Stimulated activated CD4-positive, alpha-beta T cell treated with anti-CD3 and anti-CD28 coated beads, Interleukin-15, amount 100 ng/mL, for 1 hour (primary cell): Measurements from ENCODE around the gene TNS3.

Experiments
- DNase-seq, 2 donors: peaks; one replicate each; pipeline ENCODE4 v3.0.0-alpha.2; 2020; ENCODE audit warnings: low read depth in 1 of 2, low spot score in 1 of 2

Gene TNS3

DNA sequence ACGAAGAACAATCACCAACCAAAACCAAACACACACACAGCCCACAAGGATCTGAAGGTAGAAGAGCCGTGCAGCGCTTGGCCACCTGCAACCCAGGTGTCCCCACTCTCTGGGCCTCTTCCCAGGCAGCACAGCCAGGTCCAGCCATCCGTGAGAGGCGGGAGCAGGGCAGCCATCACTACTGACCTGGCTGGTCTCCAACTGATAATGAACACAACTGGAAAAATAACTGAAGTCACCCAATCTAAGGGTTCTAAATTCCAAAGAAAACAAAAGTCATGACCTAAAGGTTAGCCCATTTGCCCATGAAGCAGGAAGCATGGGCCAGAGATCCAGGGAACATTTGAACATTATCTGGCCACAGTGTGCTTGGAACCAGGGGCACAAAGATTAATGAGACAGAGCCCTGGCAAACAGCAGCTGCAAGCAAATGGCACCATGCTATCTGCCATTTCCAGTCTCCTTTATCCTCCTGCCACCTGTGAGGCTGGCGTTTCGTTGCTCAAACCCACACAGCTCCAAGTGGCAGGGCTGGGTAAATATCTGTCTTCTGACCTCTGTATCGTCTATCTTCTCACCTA lies 207.9 kb downstream of the TNS3 start:
- DNase-seq, result no peak

DNA sequence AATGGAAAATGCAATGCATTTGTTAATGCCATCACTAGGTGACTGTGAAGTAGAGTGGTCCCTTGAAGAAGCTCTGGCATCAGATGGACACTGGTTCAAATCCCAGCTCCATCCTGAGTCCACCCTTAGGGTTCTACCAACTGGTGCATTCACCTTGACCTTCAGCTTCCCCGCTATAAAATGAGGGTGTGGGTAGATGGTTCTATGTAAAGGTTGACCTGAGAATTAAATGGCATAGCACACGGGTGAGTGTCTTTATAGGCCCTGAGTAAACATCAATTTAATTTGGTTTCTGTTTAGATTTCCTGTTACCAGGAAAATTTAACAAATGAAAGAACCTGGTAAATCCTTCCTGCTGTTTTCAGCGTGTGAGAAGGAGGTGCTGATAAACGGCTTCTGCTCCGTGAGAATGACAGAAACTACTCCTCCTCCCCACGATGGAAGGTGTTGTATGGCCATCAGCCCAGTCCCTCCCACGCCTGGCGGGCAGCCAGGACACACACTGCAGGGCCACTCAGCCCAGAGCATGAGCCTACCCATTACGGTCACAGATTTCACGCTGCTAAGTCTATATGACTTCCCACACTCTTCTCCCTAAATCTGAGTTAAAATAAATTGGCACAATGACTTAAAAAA lies 210.1 kb downstream of the TNS3 start:
- no peak for DNase-seq

DNA sequence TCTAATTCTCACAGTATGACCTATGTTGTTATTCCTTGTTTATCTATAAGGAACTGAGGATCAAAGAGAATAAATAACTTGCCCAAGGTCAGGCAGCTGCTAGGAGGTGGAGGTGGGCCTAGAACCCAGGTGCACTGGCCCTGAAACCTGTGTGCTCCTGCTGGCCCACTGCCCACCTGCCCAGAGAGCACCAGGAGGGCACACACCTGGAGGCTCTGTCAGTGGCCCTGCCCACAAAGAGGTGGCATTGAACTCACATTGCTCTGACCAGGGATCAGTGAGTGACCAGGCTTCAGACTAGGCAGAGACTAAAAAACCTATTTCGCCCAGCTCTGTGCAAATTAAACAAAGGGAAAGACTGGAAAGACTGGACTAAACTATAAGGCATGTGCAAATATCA lies 210.6 kb downstream of the TNS3 start:
- DNase-seq, result no peak

DNA sequence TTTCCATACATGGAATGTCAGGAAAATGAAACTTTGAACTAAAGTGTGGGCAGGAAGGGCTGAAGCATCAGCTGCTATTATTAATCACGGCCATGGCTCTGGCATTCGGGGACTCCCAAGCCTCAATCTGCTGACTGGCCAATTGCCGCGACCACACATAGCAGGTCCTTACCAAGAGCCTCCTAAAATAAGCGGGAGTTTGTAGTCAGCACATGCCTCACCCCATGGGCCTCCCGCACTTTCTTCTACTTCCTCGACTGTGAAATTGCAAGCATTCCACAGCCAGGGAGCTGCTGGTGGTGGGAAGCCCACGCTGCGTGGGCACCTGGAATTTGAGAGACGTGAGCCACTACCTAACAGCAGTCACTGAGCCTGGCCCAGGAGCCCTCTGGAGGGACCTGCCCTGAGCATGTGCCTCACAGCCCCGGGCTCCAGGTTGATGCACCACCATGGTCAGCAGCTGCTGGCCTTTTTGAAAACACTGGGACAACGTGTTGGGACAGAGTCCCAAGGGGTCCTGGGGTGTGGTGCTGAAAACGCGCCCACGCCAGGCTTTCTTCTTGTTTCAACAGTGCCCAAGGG lies 211.4 kb downstream of the TNS3 start:
- no peak for DNase-seq

DNA sequence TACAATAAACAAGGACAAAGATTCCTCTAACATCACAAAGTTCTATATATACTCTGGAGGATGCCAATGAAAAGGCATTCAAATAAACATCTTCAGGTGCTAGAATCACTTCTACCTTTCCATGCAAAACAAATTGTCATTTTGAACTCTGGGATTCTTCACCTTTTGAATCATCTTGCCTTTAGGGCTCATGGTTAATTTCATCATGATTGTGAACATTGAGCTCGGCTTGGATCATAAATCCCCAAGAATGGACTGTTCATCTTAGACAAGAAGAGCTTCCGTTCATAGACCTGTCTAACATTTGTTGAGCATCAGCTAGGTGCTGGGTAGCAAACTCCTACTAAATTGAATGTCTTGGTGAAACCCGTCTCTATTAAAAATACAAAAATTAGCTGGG lies 212.2 kb downstream of the TNS3 start:
- DNase-seq, result no peak

DNA sequence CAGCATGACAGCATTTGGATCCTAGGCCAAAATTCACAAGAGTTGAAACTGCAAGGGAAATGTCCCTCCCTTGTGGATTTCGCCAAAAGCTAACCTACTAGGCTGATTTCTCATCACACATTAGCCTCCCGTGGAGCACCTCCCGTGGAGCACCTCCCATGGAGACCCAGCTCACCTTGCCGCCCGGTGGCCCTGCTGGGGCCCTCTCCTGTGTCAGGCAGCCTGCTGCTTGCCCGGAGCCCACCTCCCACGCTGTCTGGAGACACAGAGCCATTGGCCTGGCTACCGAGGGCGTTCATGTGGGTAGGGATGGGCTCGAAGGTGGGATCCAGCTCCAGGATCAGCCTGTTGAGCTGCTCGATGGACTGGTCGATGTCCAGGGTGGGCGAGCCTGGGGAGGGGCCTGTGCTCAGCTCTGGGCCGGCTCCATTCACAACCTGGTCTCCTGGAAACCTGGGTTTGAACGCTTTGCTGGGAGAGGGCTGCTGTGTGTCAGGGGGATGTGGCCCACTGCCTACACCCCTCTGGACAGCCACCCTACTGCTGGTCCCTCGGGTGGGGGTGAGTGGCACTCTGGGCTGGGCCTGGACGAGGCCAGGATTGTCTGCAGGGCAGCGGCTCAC lies 213.6 kb downstream of the TNS3 start:
- no peak for DNase-seq

DNA sequence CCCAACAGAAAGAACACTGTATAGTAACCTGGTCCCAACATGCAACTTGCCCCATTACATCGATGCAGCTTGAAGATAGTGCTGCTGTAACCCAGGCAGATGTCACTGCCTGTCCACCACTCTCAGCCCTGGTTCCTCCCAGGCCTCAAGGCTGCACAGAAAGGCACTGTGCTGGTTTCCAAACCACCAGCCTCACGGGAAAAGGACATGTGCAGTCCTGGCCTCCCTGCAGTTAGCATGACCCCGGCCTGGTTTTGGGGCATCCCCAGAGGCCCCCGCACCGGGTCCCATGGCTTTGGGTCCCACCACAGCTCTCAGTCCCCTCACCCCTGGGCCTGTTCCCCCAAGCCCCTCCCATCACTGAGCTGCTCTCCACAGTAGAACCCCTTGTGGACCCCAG lies 214.5 kb downstream of the TNS3 start:
- no peak for DNase-seq

DNA sequence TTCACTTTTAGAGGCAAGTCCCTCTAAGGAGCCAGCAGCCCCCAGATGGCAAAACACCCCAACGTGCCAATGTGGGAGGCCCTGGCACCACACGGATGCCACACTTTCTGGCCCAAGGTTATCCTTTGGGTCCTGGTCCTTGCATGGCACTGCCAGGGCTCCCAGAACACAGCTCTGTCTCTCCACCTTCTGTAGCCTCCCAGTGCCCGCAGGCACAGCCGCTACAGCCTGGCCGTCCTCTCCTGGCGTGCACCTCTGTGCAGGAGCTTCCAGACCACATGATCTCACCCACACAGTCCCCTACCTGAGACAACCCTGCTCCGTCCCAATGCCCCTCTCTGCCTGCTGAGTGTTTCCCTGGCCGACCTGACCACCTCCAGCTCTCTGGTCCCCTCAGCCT lies 215.0 kb downstream of the TNS3 start:
- DNase-seq, result no peak

DNA sequence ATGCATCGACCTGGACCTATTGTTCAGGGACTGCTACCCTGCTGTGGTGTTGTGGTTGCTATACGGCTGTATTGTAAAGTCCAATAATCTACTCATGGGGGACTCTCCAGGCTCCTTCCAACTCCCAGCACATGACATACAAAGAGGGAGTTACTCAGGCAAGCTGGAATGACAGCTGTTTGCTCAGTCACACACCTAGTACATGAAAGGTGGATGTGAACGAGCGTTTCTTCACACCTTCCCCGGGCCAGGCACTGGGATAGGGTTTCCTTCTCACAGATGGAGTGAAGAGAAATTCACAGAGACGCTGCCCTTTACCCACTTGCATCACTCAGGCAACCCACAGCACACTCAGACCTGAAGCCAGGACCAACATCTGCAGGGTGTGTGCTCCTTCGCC lies 215.7 kb downstream of the TNS3 start:
- DNase-seq, result no peak

DNA sequence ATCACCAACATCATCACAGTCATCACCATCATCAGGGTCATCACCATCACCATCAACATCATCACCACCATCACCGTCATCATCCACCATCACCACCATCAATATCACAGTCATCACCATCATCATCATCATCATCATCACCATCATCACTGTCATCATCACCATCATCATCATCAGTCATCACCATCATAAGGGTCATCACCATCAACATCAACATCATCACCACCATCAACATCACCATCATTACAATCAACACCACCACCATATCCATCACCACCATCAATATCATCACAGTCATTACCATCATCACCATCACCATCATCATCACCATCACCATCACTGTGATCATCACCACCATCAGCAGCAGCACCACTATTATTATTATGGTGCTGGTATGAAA lies 218.9 kb downstream of the TNS3 start:
- no peak for DNase-seq

DNA sequence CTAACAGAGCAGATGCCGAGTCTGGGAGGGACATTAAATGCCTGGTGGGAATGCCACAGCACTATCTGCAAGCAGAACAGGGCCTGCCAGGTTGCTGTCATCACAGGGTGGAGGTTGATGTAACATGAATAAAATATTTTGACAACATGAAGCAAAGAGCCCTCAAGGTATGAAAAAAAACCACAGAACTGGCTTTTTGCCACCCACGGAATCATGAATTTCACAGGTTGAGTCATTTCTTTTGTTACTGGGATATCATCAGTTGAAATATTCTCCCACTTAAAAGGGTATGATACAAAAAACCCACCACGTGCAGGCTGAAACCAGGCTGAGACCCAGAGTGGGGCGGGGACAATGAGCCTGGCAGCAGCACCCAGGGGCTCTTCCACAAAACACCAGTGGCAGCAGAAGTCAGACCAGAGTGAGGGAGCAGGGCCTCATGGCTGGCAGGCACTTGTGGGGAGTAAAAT lies 220.1 kb downstream of the TNS3 start:
- no peak for DNase-seq

DNA sequence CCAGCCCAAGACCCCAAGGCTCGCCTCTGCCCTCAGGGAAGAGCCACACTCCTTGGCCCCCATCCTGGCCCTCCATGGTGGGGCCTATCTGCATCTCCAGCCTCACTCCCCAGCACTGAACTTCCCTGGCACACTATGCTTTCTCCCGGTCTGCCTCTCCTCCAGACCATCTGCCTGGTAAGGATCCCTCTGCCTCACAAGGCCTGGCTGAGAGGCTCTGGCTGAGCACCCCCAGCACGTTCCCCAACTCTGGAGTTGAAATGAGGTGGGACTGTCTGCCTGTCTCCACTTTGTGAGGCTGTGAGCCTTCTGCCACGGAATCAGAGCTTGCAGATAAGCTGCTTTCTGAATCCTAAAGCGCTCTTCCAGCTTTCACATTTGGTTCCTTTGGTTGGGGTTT lies 220.7 kb downstream of the TNS3 start:
- no peak for DNase-seq

DNA sequence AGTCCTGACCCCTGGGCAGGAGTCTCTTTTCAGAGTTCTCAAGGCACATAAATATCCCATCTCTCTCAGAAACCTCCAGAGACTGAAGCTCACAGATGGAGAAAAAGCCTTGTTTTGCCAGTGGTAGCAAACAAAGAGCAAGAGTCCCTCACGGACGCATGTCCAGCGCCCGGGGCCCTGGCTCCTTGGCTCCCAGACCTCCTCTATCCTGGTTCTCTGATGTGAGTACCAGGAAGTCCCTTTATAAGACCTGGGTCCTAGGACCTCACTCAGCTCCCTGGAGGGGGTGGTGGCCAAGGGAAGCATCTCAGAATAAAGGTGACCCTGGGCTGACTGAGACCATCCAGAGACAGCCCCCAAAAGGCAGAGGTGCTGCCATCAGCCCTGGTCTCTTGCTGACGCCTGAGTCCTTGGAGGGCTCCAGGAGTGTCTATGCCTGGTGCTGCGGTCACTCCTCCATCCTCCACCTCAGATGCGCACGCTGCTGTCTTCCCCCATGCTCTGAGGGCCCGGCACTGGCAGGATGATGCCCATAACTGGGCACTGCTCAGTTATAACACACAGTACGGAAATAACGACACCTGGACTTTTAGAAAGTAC lies 221.5 kb downstream of the TNS3 start:
- DNase-seq, result no peak

DNA sequence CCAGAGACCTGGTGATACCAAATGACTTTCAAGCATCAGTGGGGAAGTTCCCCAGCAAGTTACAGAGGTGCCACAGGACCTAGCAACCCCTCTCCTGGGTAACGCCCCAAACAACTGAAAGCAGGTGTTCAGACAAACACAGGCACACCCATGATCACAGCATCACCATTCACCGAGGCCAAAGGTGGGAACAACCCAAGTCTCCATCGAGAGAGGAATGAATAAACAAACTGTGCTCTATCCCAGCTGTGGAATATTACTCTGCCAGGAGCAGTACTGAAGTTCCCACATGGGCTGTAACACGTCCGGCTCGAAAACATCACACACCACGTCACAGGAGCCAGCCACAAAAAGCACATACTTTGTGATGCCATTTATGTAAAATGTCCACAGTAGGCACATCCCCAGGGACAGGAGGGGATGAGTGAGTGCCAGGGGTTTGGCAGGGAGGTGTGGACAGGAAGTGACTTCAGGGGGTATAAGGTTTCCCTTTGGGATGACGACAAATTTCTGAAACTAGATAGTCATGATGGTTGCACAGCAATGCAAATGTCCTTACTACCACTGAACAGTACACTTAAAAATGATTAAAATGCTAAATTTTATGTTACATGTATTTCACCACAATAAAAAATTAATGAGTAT lies 222.8 kb downstream of the TNS3 start:
- no peak for DNase-seq

DNA sequence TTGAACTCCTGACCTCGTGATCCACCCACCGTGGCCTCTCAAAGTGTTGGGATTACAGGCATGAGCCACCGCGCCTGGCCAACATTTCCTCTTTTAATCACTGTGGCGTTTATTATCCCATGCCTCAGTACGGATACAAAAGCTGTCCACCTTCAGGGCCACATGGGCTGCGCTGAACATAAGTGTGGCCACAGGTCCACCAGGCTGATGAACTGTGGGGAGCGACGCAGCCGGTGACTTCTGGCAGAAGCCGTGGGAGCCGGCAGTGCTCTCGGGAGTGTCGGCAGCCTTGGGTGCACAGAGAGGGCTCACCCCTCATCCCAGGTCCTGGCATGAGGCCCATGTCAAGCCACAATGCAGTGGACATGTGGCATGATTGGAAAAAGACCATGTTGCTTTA lies 223.6 kb downstream of the TNS3 start:
- no peak for DNase-seq

DNA sequence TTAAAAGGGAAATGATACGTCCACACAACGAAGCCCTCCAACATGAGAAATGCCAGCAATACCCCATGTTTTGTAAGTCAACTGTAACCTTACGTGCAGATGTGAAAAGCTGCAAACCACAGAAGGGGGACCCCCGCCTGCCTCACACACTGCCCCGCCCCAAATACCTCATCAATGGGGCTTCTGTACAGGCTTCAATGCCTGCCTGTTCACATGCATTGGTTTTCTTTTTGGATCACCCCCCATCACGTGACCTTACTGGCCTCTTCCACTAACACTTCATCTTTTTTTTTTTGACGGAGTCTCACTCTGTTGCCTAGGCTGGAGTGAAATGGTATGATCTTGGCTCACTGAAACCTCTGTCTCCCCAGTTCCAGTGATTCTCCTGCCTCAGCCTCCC lies 224.0 kb downstream of the TNS3 start:
- no peak for DNase-seq

DNA sequence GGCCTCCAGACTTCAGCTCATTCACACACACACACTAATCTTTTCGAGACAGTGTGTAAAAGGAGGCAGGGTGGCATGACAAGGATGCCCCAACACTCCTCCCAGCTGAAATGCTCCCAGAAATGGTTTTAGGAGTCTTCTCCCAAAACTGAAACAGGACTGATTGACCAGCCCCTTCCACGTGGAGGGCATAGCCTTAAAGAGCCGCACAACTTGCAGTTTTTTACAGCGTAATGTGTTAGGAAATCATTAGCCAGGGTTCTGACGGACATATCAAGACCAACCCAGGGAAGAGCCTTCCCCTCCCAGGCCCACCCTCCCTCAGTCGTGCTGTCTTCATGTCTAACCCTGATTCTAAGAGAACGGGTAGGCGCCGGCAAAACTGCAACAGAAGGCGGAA lies 224.6 kb downstream of the TNS3 start:
- DNase-seq, result no peak

DNA sequence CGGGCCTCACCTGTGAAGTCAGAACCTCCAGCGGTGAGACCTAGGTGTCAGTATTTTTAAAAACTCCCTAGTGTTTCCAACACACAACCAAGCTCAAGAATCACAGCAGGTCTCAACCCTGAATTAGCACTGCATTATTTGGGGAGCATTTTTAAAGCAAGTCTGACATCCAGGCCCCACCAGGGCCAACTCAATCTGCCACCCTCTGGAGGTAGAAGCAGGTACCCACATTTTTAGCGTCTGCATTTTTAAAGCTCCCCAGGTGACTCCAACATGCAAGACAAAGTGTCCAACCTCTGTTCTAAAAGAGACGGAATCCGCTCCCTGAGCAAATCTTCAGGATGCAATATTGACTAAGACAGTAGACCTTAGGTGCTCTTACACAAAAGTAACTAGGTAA lies 225.7 kb downstream of the TNS3 start:
- no peak for DNase-seq

DNA sequence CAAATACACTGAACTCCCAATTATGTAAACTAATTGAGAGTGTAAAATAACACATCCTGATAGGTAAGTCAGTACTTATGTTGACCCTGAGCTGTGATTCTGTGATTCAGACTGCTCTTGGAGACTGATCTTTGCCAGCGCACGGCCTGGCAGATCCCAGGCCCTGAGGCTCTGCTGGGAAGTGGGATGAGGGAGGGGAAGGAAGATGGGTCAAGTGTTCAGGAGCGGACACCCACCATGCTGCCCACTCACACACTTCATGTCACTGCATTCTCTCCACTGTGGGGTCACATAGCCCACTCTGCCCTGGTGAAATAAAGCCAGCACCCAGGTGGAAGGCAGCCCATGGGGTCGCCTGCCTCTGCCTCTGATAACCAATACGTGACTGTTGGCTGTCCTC lies 226.2 kb downstream of the TNS3 start:
- DNase-seq, result no peak

DNA sequence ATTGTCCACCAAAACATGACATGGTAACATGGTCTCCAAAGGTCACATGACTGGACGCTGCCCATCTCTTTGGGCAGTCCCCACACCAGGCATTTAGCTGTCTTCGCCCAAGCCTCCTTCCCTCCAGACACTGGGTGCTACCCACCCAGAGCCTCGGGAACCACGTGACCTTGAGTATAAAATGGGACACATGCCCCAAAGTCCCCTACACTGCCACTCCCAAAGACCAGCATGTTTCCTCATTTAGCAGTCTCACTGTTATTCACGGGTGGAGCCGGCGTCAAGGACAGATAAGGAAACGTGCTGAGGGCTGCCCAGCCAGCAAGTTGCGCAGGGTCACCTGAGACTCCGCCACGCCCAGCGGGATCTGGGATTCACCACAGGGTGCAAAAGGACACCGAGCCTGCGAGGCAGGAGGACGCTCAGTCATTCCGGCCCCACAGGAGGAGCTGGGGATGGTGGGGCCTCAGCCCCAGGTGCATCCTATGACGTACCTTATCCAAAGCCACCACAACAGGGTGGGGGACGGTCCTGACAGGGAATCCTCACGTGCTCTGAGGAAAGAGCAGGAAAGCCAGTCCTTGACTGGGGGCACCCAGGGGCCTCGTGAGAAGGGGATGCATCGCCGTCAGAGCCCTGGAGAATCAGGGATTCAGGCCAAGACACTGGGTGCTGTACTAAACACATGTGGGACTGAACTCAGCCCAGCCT lies 226.9 kb downstream of the TNS3 start:
- no peak for DNase-seq

DNA sequence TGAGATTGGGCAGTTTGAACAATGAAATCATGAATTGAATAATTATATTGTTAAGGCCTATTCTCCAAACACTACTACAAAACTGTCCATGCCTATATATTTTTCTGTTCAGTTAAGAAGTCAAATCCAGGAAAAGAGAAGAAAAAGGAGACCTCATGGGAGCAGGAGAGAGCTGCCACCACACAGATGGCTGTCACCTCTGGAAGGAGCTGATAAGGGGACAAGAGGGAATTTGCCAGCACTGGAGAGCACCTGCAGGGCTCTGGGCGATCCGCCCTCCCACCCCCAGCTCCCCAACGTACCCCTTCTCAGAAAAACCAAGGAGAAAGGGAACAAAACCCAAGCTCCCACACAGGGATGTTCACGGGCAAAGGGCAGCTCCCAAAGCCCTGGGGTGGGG lies 227.8 kb downstream of the TNS3 start:
- no peak for DNase-seq
